ENCODE results near the gene MAN2B1. TPM values are rescaled to one million over a fixed set of nuclear protein-coding genes. Genes with fewer than 3 reads are reported as not detected.

Gene MAN2B1
- total RNA-seq, 1 experiment from 2014 or later = 93.5 TPM

DNA sequence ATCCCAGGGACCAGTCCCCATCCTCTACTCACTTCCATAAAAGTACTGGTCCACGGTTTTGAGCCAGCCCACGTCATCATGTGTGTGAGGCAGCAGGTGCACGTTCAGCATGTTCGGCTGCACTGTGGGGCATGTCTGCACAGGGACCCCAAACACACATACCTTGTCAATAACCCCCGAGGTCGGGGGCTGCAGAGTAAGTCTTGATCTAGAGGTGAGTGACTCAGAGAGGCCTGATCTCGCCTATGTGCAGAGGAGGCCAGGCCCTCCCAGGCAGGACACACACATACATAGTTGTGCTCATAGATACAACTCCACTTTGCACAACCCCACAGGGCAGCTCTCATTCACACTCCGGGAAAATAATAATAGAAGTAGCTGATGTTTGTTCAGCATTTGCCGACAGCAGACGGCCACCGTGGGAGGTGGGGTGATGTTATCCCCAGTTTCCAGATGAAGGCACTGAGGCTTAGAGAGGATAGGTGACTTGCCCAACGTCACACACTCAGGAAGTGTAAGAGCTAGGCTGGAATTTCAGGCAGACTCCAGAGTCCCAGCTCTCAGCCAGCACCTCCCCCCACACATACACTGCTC is 774 bp downstream of the MAN2B1 start:
- H3K9me3 ChIP-seq (ENCODE audit: control insufficient read depth, low read depth, low read length) = no peaks in the 10 kb centered on the region
- H3K56ac ChIP-seq (ENCODE audit: insufficient read length, low read depth, low read length) = no peak overlapping the region
- H3K79me1 ChIP-seq (ENCODE audit: insufficient read depth, low read depth, low read length, poor library complexity, severe bottlenecking) = no peaks in the 10 kb centered on the region
- H2BK12ac ChIP-seq (ENCODE audit: insufficient read length, low read depth, low read length) = no peak overlapping the region
- no peak overlapping the region for H2AK5ac ChIP-seq (ENCODE audit: insufficient read length, low read length)
- no peak overlapping the region for H2BK120ac ChIP-seq (ENCODE audit: low read depth, low read length, poor library complexity, severe bottlenecking)
- no peak overlapping the region for H2BK20ac ChIP-seq (ENCODE audit: low read depth, low read length, poor library complexity, severe bottlenecking)
- peak overlapping the region; percentile 83 for H3K4me2 ChIP-seq (ENCODE audit: insufficient read depth, insufficient read length, low read length)
- no peaks in the 10 kb centered on the region for H4K20me1 ChIP-seq (ENCODE audit: control insufficient read depth, insufficient read depth, insufficient read length)
- Mint-ChIP-seq H3K9me3 (peaks cover 0 to 1% of the 10 kb centered on the region in 2 experiments; a peak in 2 of 5 replicates), H3K4me1 (peaks cover 27 to 46% of the 10 kb centered on the region in 2 experiments), H3K36me3 (ENCODE audit: insufficient read depth in 1 of 3, low read depth in 3 of 3) (peaks cover 3 to 31% (median 26%) of the 10 kb centered on the region in 3 experiments; a peak in 6 of 7 replicates), H3K4me3 (peak overlapping the region; percentile 93 to 94), H3K27me3 (ENCODE audit: low read depth) (peaks cover 2% of the 10 kb centered on the region), H3K27ac (peak overlapping the region in 2 of 3 experiments; percentile 2 to 91; a peak in 3 of 7 replicates)
- no peak overlapping the region for H3T11ph ChIP-seq (ENCODE audit: low read length)
- H3K4ac ChIP-seq (ENCODE audit: low read depth, low read length) = no peak overlapping the region
- no peak overlapping the region for H3K23ac ChIP-seq (ENCODE audit: insufficient read length, low read depth, low read length)
- no peak overlapping the region for H2BK5ac ChIP-seq (ENCODE audit: insufficient read length, low read length)
- no peak overlapping the region for H3K14ac ChIP-seq (ENCODE audit: insufficient read depth, low read length)
- peaks cover 24% of the 10 kb centered on the region for H3K23me2 ChIP-seq (ENCODE audit: insufficient read length, low read depth, low read length, poor library complexity, severe bottlenecking)
- no peak overlapping the region for H2BK15ac ChIP-seq (ENCODE audit: low read depth, low read length)
- H2AFZ ChIP-seq (ENCODE audit: low read length) = no peak overlapping the region
- TF ChIP-seq CTCF (conservative IDR thresholded peaks at IDR 0.05) = no peak
- WGBS (ENCODE audit: extremely low coverage, insufficient read length, low lambda C conversion rate) = no CpG with 5 or more reads among the region's 12 CpGs
- H3K18ac ChIP-seq (ENCODE audit: insufficient read length, low read depth, low read length) = no peak overlapping the region
- no peaks in the 10 kb centered on the region for H3K79me2 ChIP-seq (ENCODE audit: insufficient read depth, low read length)
- H4K5ac ChIP-seq (ENCODE audit: insufficient read length, low read depth, low read length) = no peak overlapping the region
- DNase-seq = no peak
- no peaks in the 10 kb centered on the region for H3K4me1 ChIP-seq (ENCODE audit: insufficient read depth, low read length)
- no peak overlapping the region for H3K27ac ChIP-seq (ENCODE audit: insufficient read length, low read depth, low read length)
- H3K27me3 ChIP-seq (ENCODE audit: insufficient read depth, low read length) = no peaks in the 10 kb centered on the region
- peak overlapping the region; percentile 60 for H3K9ac ChIP-seq (ENCODE audit: extremely low read depth, insufficient read length, low read length)
- no peak overlapping the region for H4K91ac ChIP-seq (ENCODE audit: insufficient read length, low read depth, low read length)
- H4K8ac ChIP-seq (replicated peaks; ENCODE audit: insufficient read length, low read depth, low read length) = no peak overlapping the region

Measured in H9 (cell line).